H9 (cell line): ENCODE measurements around the gene LAMP5. TPM values are rescaled to one million over a fixed set of nuclear protein-coding genes. Genes with fewer than 3 reads are reported as not detected.

Experiments used
- DNase-seq: peaks from one replicate; pipeline ENCODE4 v3.0.0-alpha.2; 2017
- H2AFZ ChIP-seq: one replicate; pipeline ENCODE4 v1.6.1; 2013; ENCODE audit warnings: mild to moderate bottlenecking, low read length, control low read depth, moderate library complexity
- H2AK5ac ChIP-seq: 2 replicates; pipeline ENCODE4 v1.6.1; 2013; ENCODE audit warnings: low read length, control low read depth, mixed read lengths; ENCODE audit not compliant: insufficient read length
- H2BK120ac ChIP-seq: one replicate; pipeline ENCODE4 v1.6.1; 2013; ENCODE audit warnings: low read depth, mild to moderate bottlenecking, low read length, control low read depth, inconsistent platforms; ENCODE audit not compliant: poor library complexity, severe bottlenecking
- H2BK12ac ChIP-seq: 2 replicates; pipeline ENCODE4 v1.6.1; 2013; ENCODE audit warnings: low read length, control low read depth, mixed read lengths, low read depth; ENCODE audit not compliant: insufficient read length
- H2BK15ac ChIP-seq: 2 replicates; pipeline ENCODE4 v1.6.1; 2013; ENCODE audit warnings: low read depth, low read length, control low read depth
- H2BK20ac ChIP-seq: one replicate; pipeline ENCODE4 v1.6.1; 2013; ENCODE audit warnings: low read depth, mild to moderate bottlenecking, low read length, control low read depth, inconsistent platforms; ENCODE audit not compliant: poor library complexity, severe bottlenecking
- H2BK5ac ChIP-seq: 2 replicates; pipeline ENCODE4 v1.6.1; 2013; ENCODE audit warnings: low read length, control low read depth, mixed read lengths; ENCODE audit not compliant: insufficient read length
- H3K14ac ChIP-seq: 2 replicates; pipeline ENCODE4 v1.6.1; 2013; ENCODE audit warnings: low read length, control low read depth; ENCODE audit not compliant: insufficient read depth
- H3K18ac ChIP-seq: 2 replicates; pipeline ENCODE4 v1.6.1; 2013; ENCODE audit warnings: low read depth, mild to moderate bottlenecking, mixed read lengths, low read length, control low read depth; ENCODE audit not compliant: insufficient read length
- H3K23ac ChIP-seq: 2 replicates; pipeline ENCODE4 v1.6.1; 2013; ENCODE audit warnings: low read length, control low read depth, mixed read lengths, low read depth; ENCODE audit not compliant: insufficient read length
- H3K23me2 ChIP-seq: 2 replicates; pipeline ENCODE4 v1.6.1; 2013; ENCODE audit warnings: low read depth, mild to moderate bottlenecking, mixed read lengths, low read length, control low read depth; ENCODE audit not compliant: insufficient read length, poor library complexity, severe bottlenecking
- H3K27ac ChIP-seq: 2 replicates; pipeline ENCODE4 v1.5.1; 2013; ENCODE audit warnings: low read length, control low read depth, mixed read lengths, low read depth; ENCODE audit not compliant: insufficient read length
- H3K27me3 ChIP-seq: 2 replicates; pipeline ENCODE4 v1.6.1; 2013; ENCODE audit warnings: low read length, control low read depth, inconsistent platforms; ENCODE audit not compliant: insufficient read depth
- H3K4ac ChIP-seq: 2 replicates; pipeline ENCODE4 v1.6.1; 2013; ENCODE audit warnings: low read depth, mild to moderate bottlenecking, control low read depth, inconsistent platforms, low read length, moderate library complexity
- H3K4me1 ChIP-seq: 2 replicates; pipeline ENCODE4 v1.6.1; 2013; ENCODE audit warnings: low read length, control low read depth, inconsistent platforms; ENCODE audit not compliant: insufficient read depth
- H3K4me2 ChIP-seq: 2 replicates; pipeline ENCODE4 v1.6.1; 2013; ENCODE audit warnings: low read length, control low read depth, mixed read lengths; ENCODE audit not compliant: insufficient read length, insufficient read depth
- H3K56ac ChIP-seq: 2 replicates; pipeline ENCODE4 v1.6.1; 2013; ENCODE audit warnings: low read depth, mild to moderate bottlenecking, mixed read lengths, low read length, control low read depth; ENCODE audit not compliant: insufficient read length
- H3K79me1 ChIP-seq: 2 replicates; pipeline ENCODE4 v1.6.1; 2013; ENCODE audit warnings: low read depth, mild to moderate bottlenecking, moderate library complexity, low read length, control low read depth, inconsistent platforms; ENCODE audit not compliant: insufficient read depth, poor library complexity, severe bottlenecking
- H3K79me2 ChIP-seq: 2 replicates; pipeline ENCODE4 v1.6.1; 2013; ENCODE audit warnings: low read length, control low read depth, inconsistent platforms; ENCODE audit not compliant: insufficient read depth
- H3K9ac ChIP-seq: 2 replicates; pipeline ENCODE4 v1.6.1; 2013; ENCODE audit warnings: low read length, control low read depth, mixed read lengths; ENCODE audit not compliant: insufficient read length; ENCODE audit errors: extremely low read depth
- H3K9me3 ChIP-seq: one replicate; pipeline ENCODE4 v1.6.1; 2013; ENCODE audit warnings: low read depth, low read length, inconsistent platforms; ENCODE audit not compliant: control insufficient read depth
- H3T11ph ChIP-seq: one replicate; pipeline ENCODE4 v1.6.1; 2013; ENCODE audit warnings: mild to moderate bottlenecking, low read length, control low read depth, inconsistent platforms
- H4K20me1 ChIP-seq: one replicate; pipeline ENCODE4 v1.6.1; 2013; ENCODE audit not compliant: control insufficient read depth, insufficient read length, insufficient read depth
- H4K5ac ChIP-seq: 2 replicates; pipeline ENCODE4 v1.6.1; 2013; ENCODE audit warnings: low read depth, mild to moderate bottlenecking, mixed read lengths, low read length, control low read depth; ENCODE audit not compliant: insufficient read length
- H4K8ac ChIP-seq: replicated peaks from 2 replicates; pipeline ENCODE4 v1.6.1; 2013; ENCODE audit warnings: low read length, control low read depth, mixed read lengths, low read depth; ENCODE audit not compliant: insufficient read length
- H4K91ac ChIP-seq: 2 replicates; pipeline ENCODE4 v1.6.1; 2013; ENCODE audit warnings: low read depth, mild to moderate bottlenecking, moderate library complexity, mixed read lengths, low read length, control low read depth; ENCODE audit not compliant: insufficient read length
- H3K27ac Mint-ChIP-seq, 3 experiments: 2 replicates in 2 of 3; 3 replicates in 1 of 3; pipeline ENCODE4 v1.8.0; 2020 to 2021; ENCODE audit warnings: mixed read lengths in 3 of 3, mild to moderate bottlenecking in 1 of 3, moderate library complexity in 1 of 3
- H3K27me3 Mint-ChIP-seq: 2 replicates; pipeline ENCODE4 v1.8.0; 2021; ENCODE audit warnings: low read depth, mild to moderate bottlenecking, moderate library complexity, mixed read lengths
- H3K36me3 Mint-ChIP-seq, 3 experiments: 2 replicates in 2 of 3; 3 replicates in 1 of 3; pipeline ENCODE4 v1.8.0; 2020 to 2021; ENCODE audit warnings: low read depth in 3 of 3, mixed read lengths in 3 of 3; ENCODE audit not compliant: insufficient read depth in 1 of 3
- H3K4me1 Mint-ChIP-seq, 2 experiments: 2 replicates each; pipeline ENCODE4 v1.8.0; 2020; ENCODE audit warnings: mixed read lengths in 2 of 2
- H3K4me3 Mint-ChIP-seq, 2 experiments: 2 replicates in 1 of 2; 3 replicates in 1 of 2; pipeline ENCODE4 v1.8.0; 2020 to 2021; ENCODE audit warnings: mild to moderate bottlenecking in 2 of 2, mixed read lengths in 2 of 2, moderate library complexity in 1 of 2
- H3K9me3 Mint-ChIP-seq, 2 experiments: 2 replicates in 1 of 2; 3 replicates in 1 of 2; pipeline ENCODE4 v1.8.0; 2020; ENCODE audit warnings: mild to moderate bottlenecking in 2 of 2, mixed read lengths in 2 of 2, moderate library complexity in 1 of 2
- WGBS: extraction: QIAGEN DNeasy Blood & Tissue Kit; methylation state at CpG from one replicate; pipeline ENCODE4 v1.1.7; 2013; ENCODE audit warnings: missing lambda C conversion rate, low lambda C conversion rate, mixed read lengths; ENCODE audit not compliant: insufficient read length; ENCODE audit errors: extremely low coverage; 5-methylcytosine and 5-hydroxymethylcytosine counted together
- total RNA-seq: library from RNA; stranded (reverse); gene quantifications from 2 replicates; pipeline ENCODE4 v1.2.1, GENCODE V29; 2021
- TF ChIP-seq, protein P1 (sequence below): fragments of 200-600 bp; sonication (generic); conservative IDR thresholded peaks from 3 replicates; pipeline ENCODE4 v1.8.0; 2021; ENCODE audit warnings: antibody characterized with exemption, mild to moderate bottlenecking

The LAMP5 gene
- total RNA-seq, 1 experiment from 2014 or later, result 0.35 TPM

DNA sequence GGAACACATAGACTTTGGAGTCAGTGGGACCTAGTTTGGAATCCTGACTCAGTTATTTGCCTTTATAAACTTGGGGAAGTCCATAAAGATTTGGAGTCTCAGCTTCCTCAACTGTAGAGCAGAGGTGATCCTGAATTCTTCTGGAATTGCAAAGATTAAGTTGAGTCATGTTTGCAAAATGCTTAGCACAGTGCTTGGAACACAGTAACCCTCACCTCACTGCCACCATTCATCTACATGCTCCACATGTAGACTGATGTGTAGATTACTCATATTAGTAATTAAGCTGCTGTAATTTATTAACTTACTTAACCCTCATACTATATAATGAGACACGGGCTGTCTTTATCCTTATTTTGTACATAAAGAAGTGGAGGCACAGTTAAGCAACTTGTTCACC, 61.4 kb downstream of the LAMP5 start:
- Histone ChIP-seq H2AK5ac (no peak overlapping the region), H3K9me3 (no peaks in the 10 kb centered on the region), H3K4me1 (peaks cover 36% of the 10 kb centered on the region; the same call in 1 of the 2 replicates), H3K27me3 (peaks cover 7% of the 10 kb centered on the region; the same call in 1 of the 2 replicates), H4K5ac (no peak overlapping the region), H4K91ac (no peak overlapping the region), H2BK15ac (no peak overlapping the region), H3K56ac (no peak overlapping the region), H3K9ac (no peak overlapping the region), H2BK20ac (no peak overlapping the region), H2BK120ac (no peak overlapping the region), H3K27ac (no peak overlapping the region), H2AFZ (no peak overlapping the region), H3K14ac (no peak overlapping the region), H3T11ph (no peak overlapping the region), H3K79me2 (no peaks in the 10 kb centered on the region), H3K4me2 (no peak overlapping the region), H3K23me2 (no peaks in the 10 kb centered on the region), H2BK5ac (no peak overlapping the region), H4K8ac (no peak overlapping the region), H3K79me1 (no peaks in the 10 kb centered on the region), H2BK12ac (no peak overlapping the region), H3K23ac (no peak overlapping the region), H4K20me1 (no peaks in the 10 kb centered on the region), H3K4ac (no peak overlapping the region), H3K18ac (no peak overlapping the region)
- Mint-ChIP-seq H3K4me1 (peaks cover 58 to 60% of the 10 kb centered on the region in 2 experiments), H3K36me3 (peaks cover 0 to 2% (median 0%) of the 10 kb centered on the region in 3 experiments; a peak in 2 of 7 replicates), H3K27me3 (peaks cover 60% of the 10 kb centered on the region), H3K9me3 (peaks cover 0 to 2% of the 10 kb centered on the region in 2 experiments; a peak in 1 of 5 replicates), H3K4me3 (no peak overlapping the region; a peak in 1 of 5 replicates), H3K27ac (peak overlapping the region in 1 of 3 experiments; percentile 89; a peak in 2 of 7 replicates)
- DNase-seq, result no peak
- TF ChIP-seq, protein P1, sequence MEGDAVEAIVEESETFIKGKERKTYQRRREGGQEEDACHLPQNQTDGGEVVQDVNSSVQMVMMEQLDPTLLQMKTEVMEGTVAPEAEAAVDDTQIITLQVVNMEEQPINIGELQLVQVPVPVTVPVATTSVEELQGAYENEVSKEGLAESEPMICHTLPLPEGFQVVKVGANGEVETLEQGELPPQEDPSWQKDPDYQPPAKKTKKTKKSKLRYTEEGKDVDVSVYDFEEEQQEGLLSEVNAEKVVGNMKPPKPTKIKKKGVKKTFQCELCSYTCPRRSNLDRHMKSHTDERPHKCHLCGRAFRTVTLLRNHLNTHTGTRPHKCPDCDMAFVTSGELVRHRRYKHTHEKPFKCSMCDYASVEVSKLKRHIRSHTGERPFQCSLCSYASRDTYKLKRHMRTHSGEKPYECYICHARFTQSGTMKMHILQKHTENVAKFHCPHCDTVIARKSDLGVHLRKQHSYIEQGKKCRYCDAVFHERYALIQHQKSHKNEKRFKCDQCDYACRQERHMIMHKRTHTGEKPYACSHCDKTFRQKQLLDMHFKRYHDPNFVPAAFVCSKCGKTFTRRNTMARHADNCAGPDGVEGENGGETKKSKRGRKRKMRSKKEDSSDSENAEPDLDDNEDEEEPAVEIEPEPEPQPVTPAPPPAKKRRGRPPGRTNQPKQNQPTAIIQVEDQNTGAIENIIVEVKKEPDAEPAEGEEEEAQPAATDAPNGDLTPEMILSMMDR, result no peak
- no CpG with 5 or more reads among the region's 1 CpG for WGBS
